ENCODE data around the gene TMEM115. TPM values are rescaled to one million over a fixed set of nuclear protein-coding genes. Genes with fewer than 3 reads are reported as not detected.

The TMEM115 gene
- total and polyA plus RNA-seq, 2 of the 13 experiments (the other 11 are each of a cell fraction or from before 2014, with no cell fraction given), result 22.1 to 30.7 TPM

GRCh38 chr3:50337175-50337861, 22.0 kb downstream of the TMEM115 start (continued):
- TF ChIP-seq, protein P1, sequence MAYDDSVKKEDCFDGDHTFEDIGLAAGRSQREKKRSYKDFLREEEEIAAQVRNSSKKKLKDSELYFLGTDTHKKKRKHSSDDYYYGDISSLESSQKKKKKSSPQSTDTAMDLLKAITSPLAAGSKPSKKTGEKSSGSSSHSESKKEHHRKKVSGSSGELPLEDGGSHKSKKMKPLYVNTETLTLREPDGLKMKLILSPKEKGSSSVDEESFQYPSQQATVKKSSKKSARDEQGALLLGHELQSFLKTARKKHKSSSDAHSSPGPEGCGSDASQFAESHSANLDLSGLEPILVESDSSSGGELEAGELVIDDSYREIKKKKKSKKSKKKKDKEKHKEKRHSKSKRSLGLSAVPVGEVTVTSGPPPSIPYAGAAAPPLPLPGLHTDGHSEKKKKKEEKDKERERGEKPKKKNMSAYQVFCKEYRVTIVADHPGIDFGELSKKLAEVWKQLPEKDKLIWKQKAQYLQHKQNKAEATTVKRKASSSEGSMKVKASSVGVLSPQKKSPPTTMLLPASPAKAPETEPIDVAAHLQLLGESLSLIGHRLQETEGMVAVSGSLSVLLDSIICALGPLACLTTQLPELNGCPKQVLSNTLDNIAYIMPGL (CRISPR knock-in tag; IDR thresholded peaks at IDR 0.05; ENCODE audit: borderline replicate concordance in 1 of 2, low read depth in 1 of 2), result peak; percentile 79 to 89; a peak in 3 of 4 replicates
- TF ChIP-seq CC2D1A (CRISPR knock-in tag; IDR thresholded peaks at IDR 0.05), result no peak
- peak; percentile 30; the same call in 1 of the 2 replicates for TF ChIP-seq MIER3 (CRISPR knock-in tag; IDR thresholded peaks at IDR 0.05; ENCODE audit: borderline replicate concordance)
- peak; percentile 68; the same call in 1 of the 2 replicates for TF ChIP-seq ZSCAN21 (CRISPR knock-in tag; IDR thresholded peaks at IDR 0.05; ENCODE audit: borderline replicate concordance)
- peak; percentile 89 for TF ChIP-seq ZMYM4 (CRISPR knock-in tag; IDR thresholded peaks at IDR 0.05)
- TF ChIP-seq, protein P2, sequence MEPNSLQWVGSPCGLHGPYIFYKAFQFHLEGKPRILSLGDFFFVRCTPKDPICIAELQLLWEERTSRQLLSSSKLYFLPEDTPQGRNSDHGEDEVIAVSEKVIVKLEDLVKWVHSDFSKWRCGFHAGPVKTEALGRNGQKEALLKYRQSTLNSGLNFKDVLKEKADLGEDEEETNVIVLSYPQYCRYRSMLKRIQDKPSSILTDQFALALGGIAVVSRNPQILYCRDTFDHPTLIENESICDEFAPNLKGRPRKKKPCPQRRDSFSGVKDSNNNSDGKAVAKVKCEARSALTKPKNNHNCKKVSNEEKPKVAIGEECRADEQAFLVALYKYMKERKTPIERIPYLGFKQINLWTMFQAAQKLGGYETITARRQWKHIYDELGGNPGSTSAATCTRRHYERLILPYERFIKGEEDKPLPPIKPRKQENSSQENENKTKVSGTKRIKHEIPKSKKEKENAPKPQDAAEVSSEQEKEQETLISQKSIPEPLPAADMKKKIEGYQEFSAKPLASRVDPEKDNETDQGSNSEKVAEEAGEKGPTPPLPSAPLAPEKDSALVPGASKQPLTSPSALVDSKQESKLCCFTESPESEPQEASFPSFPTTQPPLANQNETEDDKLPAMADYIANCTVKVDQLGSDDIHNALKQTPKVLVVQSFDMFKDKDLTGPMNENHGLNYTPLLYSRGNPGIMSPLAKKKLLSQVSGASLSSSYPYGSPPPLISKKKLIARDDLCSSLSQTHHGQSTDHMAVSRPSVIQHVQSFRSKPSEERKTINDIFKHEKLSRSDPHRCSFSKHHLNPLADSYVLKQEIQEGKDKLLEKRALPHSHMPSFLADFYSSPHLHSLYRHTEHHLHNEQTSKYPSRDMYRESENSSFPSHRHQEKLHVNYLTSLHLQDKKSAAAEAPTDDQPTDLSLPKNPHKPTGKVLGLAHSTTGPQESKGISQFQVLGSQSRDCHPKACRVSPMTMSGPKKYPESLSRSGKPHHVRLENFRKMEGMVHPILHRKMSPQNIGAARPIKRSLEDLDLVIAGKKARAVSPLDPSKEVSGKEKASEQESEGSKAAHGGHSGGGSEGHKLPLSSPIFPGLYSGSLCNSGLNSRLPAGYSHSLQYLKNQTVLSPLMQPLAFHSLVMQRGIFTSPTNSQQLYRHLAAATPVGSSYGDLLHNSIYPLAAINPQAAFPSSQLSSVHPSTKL (CRISPR knock-in tag; IDR thresholded peaks at IDR 0.05), result peak; percentile 38; the same call in 1 of the 2 replicates
- TF ChIP-seq ZNF782 (CRISPR knock-in tag; IDR thresholded peaks at IDR 0.05; ENCODE audit: borderline replicate concordance), result peak; percentile 66; the same call in 1 of the 2 replicates
- peak; percentile 84; the same call in 1 of the 2 replicates for TF ChIP-seq SMYD3 (CRISPR knock-in tag; IDR thresholded peaks at IDR 0.05)
- TF ChIP-seq PHF21A (CRISPR knock-in tag; IDR thresholded peaks at IDR 0.05), result peak; percentile 84
- peak; percentile 71 for TF ChIP-seq KAT7 (CRISPR knock-in tag; IDR thresholded peaks at IDR 0.05; ENCODE audit: borderline replicate concordance)
- peak; percentile 52 for TF ChIP-seq BCL3 (CRISPR knock-in tag; IDR thresholded peaks at IDR 0.05)
- peak; percentile 94 for TF ChIP-seq ATF7 (IDR thresholded peaks at IDR 0.05)
- peak; percentile 97 for TF ChIP-seq ATF7 (CRISPR knock-in tag; IDR thresholded peaks at IDR 0.05)
- TF ChIP-seq, protein P3, sequence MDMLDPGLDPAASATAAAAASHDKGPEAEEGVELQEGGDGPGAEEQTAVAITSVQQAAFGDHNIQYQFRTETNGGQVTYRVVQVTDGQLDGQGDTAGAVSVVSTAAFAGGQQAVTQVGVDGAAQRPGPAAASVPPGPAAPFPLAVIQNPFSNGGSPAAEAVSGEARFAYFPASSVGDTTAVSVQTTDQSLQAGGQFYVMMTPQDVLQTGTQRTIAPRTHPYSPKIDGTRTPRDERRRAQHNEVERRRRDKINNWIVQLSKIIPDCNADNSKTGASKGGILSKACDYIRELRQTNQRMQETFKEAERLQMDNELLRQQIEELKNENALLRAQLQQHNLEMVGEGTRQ (IDR thresholded peaks at IDR 0.05; ENCODE audit: low read depth, low read length), result no peak
- TF ChIP-seq, protein P3 (CRISPR knock-in tag; IDR thresholded peaks at IDR 0.05; ENCODE audit: borderline replicate concordance), result peak; percentile 38; the same call in 1 of the 2 replicates
- TF ChIP-seq ZNF792 (CRISPR knock-in tag; IDR thresholded peaks at IDR 0.05), result peak; percentile 69; the same call in 1 of the 2 replicates
- TF ChIP-seq GTF2F1 (IDR thresholded peaks at IDR 0.05; ENCODE audit: low read length), result no peak
- peak; percentile 75; the same call in 1 of the 2 replicates for TF ChIP-seq MZF1 (CRISPR knock-in tag; IDR thresholded peaks at IDR 0.05; ENCODE audit: borderline replicate concordance)
- 0 out of 2 replicates have a peak, but pooled peaks have one; percentile 14 for TF ChIP-seq ZNF143 (CRISPR knock-in tag; IDR thresholded peaks at IDR 0.05)
- TF ChIP-seq HOXA5 (CRISPR knock-in tag; IDR thresholded peaks at IDR 0.05), result peak; percentile 15; the same call in 1 of the 2 replicates
- TF ChIP-seq ARNTL (CRISPR knock-in tag; IDR thresholded peaks at IDR 0.05), result peak; percentile 93

All from HepG2 (cell line).